ENCODE measurements around the gene PTPRD. TPM values are rescaled to one million over a fixed set of nuclear protein-coding genes. Genes with fewer than 3 reads are reported as not detected.

Gene PTPRD
- total and polyA plus RNA-seq, 7 experiments from 2014 or later, result 0.71 TPM; not detected in 6

DNA sequence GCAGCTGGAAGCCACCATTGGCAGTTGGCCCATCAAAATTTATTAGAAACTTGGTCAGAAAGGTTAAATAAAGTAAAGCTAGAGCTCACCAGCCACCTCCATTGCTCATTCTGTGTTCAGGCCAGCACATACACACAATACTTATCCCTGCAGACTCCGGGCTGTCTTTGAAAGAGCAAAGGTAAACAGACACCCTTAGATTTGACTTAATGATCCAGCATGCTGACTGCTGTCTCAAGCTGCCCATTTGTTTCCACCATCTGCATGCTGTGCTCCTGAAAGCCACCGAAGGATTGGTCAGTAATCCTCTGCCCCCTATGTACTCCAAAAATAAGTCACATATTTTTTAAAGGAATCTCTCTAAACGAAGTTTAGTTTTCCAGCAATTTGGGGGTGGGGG is 1753.4 kb downstream of the PTPRD start:
- H3K27me3 Mint-ChIP-seq, result peaks cover 49 to 57% (median 55%) of the 10 kb centered on the region in 5 donors
- Histone ChIP-seq H3K4me3 (ENCODE audit: low read length) (no peak overlapping the region), H3K27me3 (ENCODE audit: control insufficient read depth in 2 of 2, insufficient read depth in 2 of 2, low read length in 2 of 2) (peaks cover 0 to 2% of the 10 kb centered on the region in 2 donors), H3K27ac (ENCODE audit: low read depth, low read length) (no peak overlapping the region), H3K4me1 (ENCODE audit: control insufficient read depth in 2 of 2, insufficient read depth in 2 of 2, low read length in 2 of 2) (no peaks in the 10 kb centered on the region), H3K9me3 (ENCODE audit: control insufficient read depth in 2 of 3, low read length in 3 of 3) (no peaks in the 10 kb centered on the region), H3K36me3 (ENCODE audit: control insufficient read depth in 2 of 3, insufficient read depth in 3 of 3, low read length in 3 of 3) (no peaks in the 10 kb centered on the region)
- H3K36me3 Mint-ChIP-seq, result no peaks in the 10 kb centered on the region
- no peak overlapping the region for H3K27ac Mint-ChIP-seq
- ATAC-seq (no peak), DNase-seq (no peak)
- no peaks in the 10 kb centered on the region for H3K9me3 Mint-ChIP-seq
- intact Hi-C loops (cut with micrococcal nuclease), result no loop called here
- peaks cover 0 to 24% (median 18%) of the 10 kb centered on the region in 7 donors for H3K4me1 Mint-ChIP-seq
- POLR2A ChIA-PET, result no interaction called here
- CTCF ChIA-PET, result interaction anchor here (0.9 kb wide), 1 partner anchor 12 kb away, joined by 10 read pairs; no protein-coding TSS in a partner anchor
- peak overlapping the region in 6 of 10 donors; percentile 19 to 61 (median 39) for H3K4me3 Mint-ChIP-seq

DNA sequence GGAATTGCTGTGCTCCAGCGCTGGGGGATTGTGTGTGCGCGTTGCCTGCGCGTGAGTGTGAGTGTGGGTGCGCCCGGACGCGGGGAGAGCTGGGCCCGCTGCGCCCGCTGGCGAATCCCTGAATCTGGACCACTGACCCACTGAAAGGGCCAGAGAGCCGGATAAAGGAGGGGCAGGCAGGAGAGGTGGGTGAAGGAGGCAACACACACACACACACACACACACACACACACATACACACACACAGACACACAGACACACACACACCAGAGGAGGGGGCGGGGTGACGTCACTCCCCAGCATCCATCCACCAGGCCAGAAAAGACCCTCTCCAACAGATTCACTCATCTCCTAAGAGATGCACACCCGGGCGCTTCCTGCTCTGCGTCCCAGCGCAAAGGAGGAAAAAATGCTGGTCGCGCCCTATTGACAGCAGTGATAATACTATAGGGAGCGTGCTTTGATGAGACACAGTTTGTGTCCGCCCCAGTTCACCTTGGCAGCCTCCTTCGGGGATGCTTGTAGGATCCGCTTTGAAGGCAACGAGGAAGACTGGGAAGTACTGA is 1754.1 kb downstream of the PTPRD start:
- CTCF ChIA-PET, result no interaction called here
- H3K9me3 ChIP-seq (ENCODE audit: control insufficient read depth in 2 of 3, low read length in 3 of 3), result no peaks in the 10 kb centered on the region
- no peak for ATAC-seq
- Mint-ChIP-seq H3K9me3 (no peaks in the 10 kb centered on the region), H3K27me3 (peaks cover 51 to 63% (median 58%) of the 10 kb centered on the region in 5 donors), H3K36me3 (no peaks in the 10 kb centered on the region), H3K27ac (no peak overlapping the region), H3K4me3 (peak overlapping the region; percentile 37 to 80 (median 69)), H3K4me1 (peaks cover 0 to 24% (median 18%) of the 10 kb centered on the region in 7 donors)
- H3K27ac ChIP-seq (ENCODE audit: low read depth, low read length), result no peak overlapping the region
- DNase-seq, result no peak
- H3K27me3 ChIP-seq (ENCODE audit: control insufficient read depth in 2 of 2, insufficient read depth in 2 of 2, low read length in 2 of 2), result peaks cover 0 to 2% of the 10 kb centered on the region in 2 donors
- no peaks in the 10 kb centered on the region for H3K4me1 ChIP-seq (ENCODE audit: control insufficient read depth in 2 of 2, insufficient read depth in 2 of 2, low read length in 2 of 2)
- H3K36me3 ChIP-seq (ENCODE audit: control insufficient read depth in 2 of 3, insufficient read depth in 3 of 3, low read length in 3 of 3), result no peaks in the 10 kb centered on the region
- POLR2A ChIA-PET, result no interaction called here
- intact Hi-C loops (cut with micrococcal nuclease), result no loop called here
- H3K4me3 ChIP-seq (ENCODE audit: low read length), result no peak overlapping the region

- intact Hi-C loops (cut with micrococcal nuclease), result no loop called here
- Histone ChIP-seq H3K27ac (ENCODE audit: low read depth, low read length) (no peak overlapping the region), H3K4me1 (ENCODE audit: control insufficient read depth in 2 of 2, insufficient read depth in 2 of 2, low read length in 2 of 2) (no peaks in the 10 kb centered on the region), H3K9me3 (ENCODE audit: control insufficient read depth in 2 of 3, low read length in 3 of 3) (no peaks in the 10 kb centered on the region), H3K27me3 (ENCODE audit: control insufficient read depth in 2 of 2, insufficient read depth in 2 of 2, low read length in 2 of 2) (peaks cover 0 to 2% of the 10 kb centered on the region in 2 donors), H3K36me3 (ENCODE audit: control insufficient read depth in 2 of 3, insufficient read depth in 3 of 3, low read length in 3 of 3) (no peaks in the 10 kb centered on the region), H3K4me3 (ENCODE audit: low read length) (no peak overlapping the region)
- Mint-ChIP-seq H3K4me1 (peaks cover 0 to 24% (median 18%) of the 10 kb centered on the region in 7 donors), H3K27ac (no peak overlapping the region), H3K36me3 (no peaks in the 10 kb centered on the region), H3K4me3 (peak overlapping the region; percentile 26 to 80 (median 65)), H3K27me3 (peaks cover 57 to 67% (median 63%) of the 10 kb centered on the region in 5 donors), H3K9me3 (no peaks in the 10 kb centered on the region)
- peak in 1 of 9 donors; percentile 4 for DNase-seq
- CTCF ChIA-PET, result no interaction called here
- ATAC-seq, result no peak
- POLR2A ChIA-PET, result no interaction called here
Measured at GRCh38 chr9:8857926-8858595, 1754.7 kb downstream of the PTPRD start.

DNA sequence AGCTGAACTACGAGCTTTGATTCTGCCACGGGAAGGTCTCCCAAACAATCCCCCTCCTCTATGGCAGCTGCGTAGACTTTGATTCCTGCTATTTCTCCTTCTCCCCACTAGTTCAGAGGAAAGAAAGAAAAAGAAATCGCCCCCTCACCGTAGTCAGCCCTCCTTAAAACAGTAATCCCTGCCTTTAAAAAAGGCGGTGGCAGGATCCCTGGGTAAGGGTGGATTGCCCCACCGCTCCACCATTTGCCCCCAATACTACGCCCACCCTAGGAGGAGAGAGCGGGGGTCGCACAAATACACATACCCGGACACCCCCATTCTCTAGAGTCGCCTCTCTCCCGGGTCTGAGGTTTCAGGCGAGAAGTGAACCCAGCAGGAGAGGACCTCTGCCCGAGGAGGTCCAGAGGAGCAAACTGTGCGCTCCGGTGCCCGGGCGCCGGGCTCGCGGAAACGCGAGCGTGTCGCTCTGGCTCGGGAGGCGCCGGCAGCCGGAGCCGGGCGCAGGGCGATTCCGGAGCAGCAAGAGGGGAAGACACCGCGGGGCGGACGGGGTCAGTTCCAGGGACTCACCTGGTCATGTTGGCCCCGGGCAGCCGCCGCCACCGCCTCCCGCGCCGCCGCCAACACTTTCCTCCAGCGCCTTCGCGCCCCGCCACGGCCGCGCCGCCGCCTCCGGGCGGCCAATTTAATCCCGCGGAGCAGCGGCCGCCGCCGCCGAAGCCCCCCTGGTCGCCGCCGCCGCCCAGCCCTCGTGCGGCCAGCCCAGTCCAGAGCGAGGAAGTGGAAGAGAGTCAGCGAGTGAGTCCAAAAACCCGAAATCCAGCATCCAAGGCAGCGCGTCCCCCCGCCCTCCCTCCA is 1755.5 kb downstream of the PTPRD start:
- Mint-ChIP-seq H3K4me3 (peak overlapping the region; percentile 42 to 80 (median 54)), H3K27me3 (peaks cover 58 to 68% (median 63%) of the 10 kb centered on the region in 5 donors), H3K4me1 (peaks cover 0 to 24% (median 18%) of the 10 kb centered on the region in 7 donors), H3K36me3 (no peaks in the 10 kb centered on the region), H3K27ac (no peak overlapping the region), H3K9me3 (no peaks in the 10 kb centered on the region)
- DNase-seq (peak in 1 of 9 donors; percentile 2), ATAC-seq (no peak)
- CTCF ChIA-PET, result no interaction called here
- peaks cover 0 to 2% of the 10 kb centered on the region in 2 donors for H3K27me3 ChIP-seq (ENCODE audit: control insufficient read depth in 2 of 2, insufficient read depth in 2 of 2, low read length in 2 of 2)
- POLR2A ChIA-PET, result no interaction called here
- H3K27ac ChIP-seq (ENCODE audit: low read depth, low read length), result no peak overlapping the region
- no peaks in the 10 kb centered on the region for H3K9me3 ChIP-seq (ENCODE audit: control insufficient read depth in 2 of 3, low read length in 3 of 3)
- intact Hi-C loops (cut with micrococcal nuclease), result no loop called here
- H3K4me1 ChIP-seq (ENCODE audit: control insufficient read depth in 2 of 2, insufficient read depth in 2 of 2, low read length in 2 of 2), result no peaks in the 10 kb centered on the region
- H3K36me3 ChIP-seq (ENCODE audit: control insufficient read depth in 2 of 3, insufficient read depth in 3 of 3, low read length in 3 of 3), result no peaks in the 10 kb centered on the region
- no peak overlapping the region for H3K4me3 ChIP-seq (ENCODE audit: low read length)

DNA sequence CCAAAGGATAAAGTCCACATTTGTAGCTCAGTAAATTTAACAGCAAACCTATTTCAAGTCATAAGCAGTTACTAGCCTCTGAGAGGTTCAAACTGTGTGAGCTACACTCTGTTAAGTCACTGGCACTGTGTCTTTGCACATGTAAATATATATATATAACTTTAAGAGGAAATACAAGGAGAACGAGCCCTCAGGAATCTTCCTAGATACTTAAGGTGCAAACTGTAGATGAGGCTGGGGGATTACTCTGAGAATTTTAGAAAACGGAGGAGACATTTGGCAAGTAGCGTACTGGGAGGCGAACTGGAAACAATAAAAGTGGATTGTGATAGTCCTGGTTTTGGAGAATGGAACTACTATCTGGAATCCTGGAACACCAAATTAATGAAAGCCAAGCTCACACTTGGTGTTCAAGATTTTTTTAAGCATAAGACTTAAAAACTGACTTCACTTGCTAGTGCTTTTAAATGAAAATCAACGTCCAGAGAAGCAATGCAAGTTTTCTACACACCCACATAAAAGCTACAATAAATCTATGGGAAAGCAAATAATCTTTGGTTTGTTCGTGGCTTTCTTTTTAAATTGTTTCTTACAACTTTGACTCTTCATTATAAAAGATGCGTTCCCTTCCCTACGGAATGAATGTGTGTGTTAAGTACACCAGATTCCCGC is 1756.3 kb downstream of the PTPRD start:
- Mint-ChIP-seq H3K27ac (no peak overlapping the region), H3K27me3 (peaks cover 58 to 68% (median 62%) of the 10 kb centered on the region in 5 donors), H3K4me1 (peaks cover 0 to 24% (median 18%) of the 10 kb centered on the region in 7 donors), H3K36me3 (no peaks in the 10 kb centered on the region), H3K9me3 (no peaks in the 10 kb centered on the region), H3K4me3 (peak overlapping the region; percentile 35 to 70 (median 49))
- intact Hi-C loops (cut with micrococcal nuclease), result no loop called here
- DNase-seq (no peak), ATAC-seq (no peak)
- H3K36me3 ChIP-seq (ENCODE audit: control insufficient read depth in 2 of 3, insufficient read depth in 3 of 3, low read length in 3 of 3), result no peaks in the 10 kb centered on the region
- H3K4me3 ChIP-seq (ENCODE audit: low read length), result no peak overlapping the region
- no peak overlapping the region for H3K27ac ChIP-seq (ENCODE audit: low read depth, low read length)
- CTCF ChIA-PET, result no interaction called here
- peaks cover 0 to 2% of the 10 kb centered on the region in 2 donors for H3K27me3 ChIP-seq (ENCODE audit: control insufficient read depth in 2 of 2, insufficient read depth in 2 of 2, low read length in 2 of 2)
- H3K9me3 ChIP-seq (ENCODE audit: control insufficient read depth in 2 of 3, low read length in 3 of 3), result no peaks in the 10 kb centered on the region
- POLR2A ChIA-PET, result interaction anchor here (0.6 kb wide), 1 partner anchor 52 kb away, joined by 4 read pairs; no protein-coding TSS in a partner anchor
- no peaks in the 10 kb centered on the region for H3K4me1 ChIP-seq (ENCODE audit: control insufficient read depth in 2 of 2, insufficient read depth in 2 of 2, low read length in 2 of 2)

- Histone ChIP-seq H3K4me1 (ENCODE audit: control insufficient read depth in 2 of 2, insufficient read depth in 2 of 2, low read length in 2 of 2) (no peaks in the 10 kb centered on the region), H3K9me3 (ENCODE audit: control insufficient read depth in 2 of 3, low read length in 3 of 3) (no peaks in the 10 kb centered on the region), H3K27me3 (ENCODE audit: control insufficient read depth in 2 of 2, insufficient read depth in 2 of 2, low read length in 2 of 2) (peaks cover 0 to 2% of the 10 kb centered on the region in 2 donors), H3K27ac (ENCODE audit: low read depth, low read length) (no peak overlapping the region), H3K36me3 (ENCODE audit: control insufficient read depth in 2 of 3, insufficient read depth in 3 of 3, low read length in 3 of 3) (no peaks in the 10 kb centered on the region), H3K4me3 (ENCODE audit: low read length) (no peak overlapping the region)
- Mint-ChIP-seq H3K4me3 (no peak overlapping the region), H3K27ac (no peak overlapping the region), H3K36me3 (no peaks in the 10 kb centered on the region), H3K27me3 (peaks cover 54 to 63% (median 57%) of the 10 kb centered on the region in 5 donors), H3K4me1 (peaks cover 0 to 24% (median 18%) of the 10 kb centered on the region in 7 donors), H3K9me3 (no peaks in the 10 kb centered on the region)
- POLR2A ChIA-PET, result no interaction called here
- DNase-seq, result no peak
- CTCF ChIA-PET, result no interaction called here
- ATAC-seq, result no peak
- intact Hi-C loops (cut with micrococcal nuclease), result no loop called here
Measured at GRCh38 chr9:8855046-8855445, 1757.8 kb downstream of the PTPRD start.
